B cell (primary cell): ENCODE data around the gene MAP2K5. TPM values are rescaled to one million over a fixed set of nuclear protein-coding genes. Genes with fewer than 3 reads are reported as not detected.

ENCODE experiments used
- ATAC-seq: fragments of 200-7000 bp; cut with Tn5 transposase; one replicate; pipeline ENCODE4 v1.10.0; 2021; ENCODE audit warnings: low read depth, mild to moderate bottlenecking, moderate number of reproducible peaks, moderate library complexity
- CTCF ChIA-PET: fragments of 350-600 bp; sonication (Branson Sonifier 250); formaldehyde crosslinking; loops from one replicate; lab custom pipeline; 2021; ENCODE audit warnings: antibody characterized with exemption, inconsistent platforms; lab: Charles Lee
- POLR2A ChIA-PET: fragments of 350-600 bp; sonication (Branson Sonifier 250); formaldehyde crosslinking; loops from one replicate; lab custom pipeline; 2021; ENCODE audit warnings: antibody characterized with exemption; lab: Charles Lee
- DNase-seq: peaks from one replicate; pipeline ENCODE4 v3.0.0; 2013
- H2AFZ ChIP-seq: 2 replicates; pipeline ENCODE4 v1.6.1; 2012; ENCODE audit warnings: mild to moderate bottlenecking, low read depth, low read length; ENCODE audit not compliant: insufficient read depth, poor library complexity, severe bottlenecking
- H3K27ac ChIP-seq, 2 donors: 1 replicate in 1 of 2; 2 replicates in 1 of 2; pipeline ENCODE4 v1.5.1; 2012 to 2013; ENCODE audit warnings: low read length in 2 of 2, mild to moderate bottlenecking in 2 of 2, moderate library complexity in 1 of 2
- H3K27me3 ChIP-seq, 4 experiments: fragments of 200-600 bp in 1 of 4; sonication (generic) in 1 of 4; replicated peaks in 1 of 4; 1 replicate in 2 of 4; 2 replicates in 2 of 4; pipeline versions ENCODE4 v1.6.1 to v1.7.0; 2013 to 2016; ENCODE audit warnings: low read length in 3 of 4, mild to moderate bottlenecking in 2 of 4, mixed read lengths in 1 of 4, moderate library complexity in 1 of 4; ENCODE audit not compliant: insufficient read depth in 4 of 4, control insufficient read depth in 3 of 4; ENCODE audit errors: control extremely low read depth in 1 of 4
- H3K36me3 ChIP-seq, 2 experiments: replicated peaks in 1 of 2; 1 replicate in 1 of 2; 2 replicates in 1 of 2; pipeline versions ENCODE4 v1.6.1 to v1.7.1; 2013; ENCODE audit warnings: low read length in 1 of 2; ENCODE audit not compliant: insufficient read depth in 2 of 2, control insufficient read depth in 1 of 2; ENCODE audit errors: control extremely low read depth in 1 of 2, extremely low read depth in 1 of 2
- H3K4me1 ChIP-seq, 2 donors: fragments of 200-600 bp in 1 of 2; sonication (generic) in 1 of 2; 1 replicate in 1 of 2; 2 replicates in 1 of 2; pipeline versions ENCODE4 v1.5.1 to v1.6.1; 2013 to 2017; ENCODE audit warnings: low read length in 2 of 2; ENCODE audit not compliant: control insufficient read depth in 2 of 2, insufficient read depth in 2 of 2
- H3K4me2 ChIP-seq: replicated peaks from 2 replicates; pipeline ENCODE3; 2012; ENCODE audit warnings: mild to moderate bottlenecking, low read depth, low read length; ENCODE audit not compliant: poor library complexity, severe bottlenecking
- H3K4me3 ChIP-seq, 5 experiments: fragments of 200-600 bp in 1 of 5; sonication (generic) in 1 of 5; 1 replicate in 3 of 5; 2 replicates in 2 of 5; pipeline versions ENCODE4 v1.5.1 to v1.7.0; 2011 to 2016; ENCODE audit warnings: low read length in 4 of 5, mild to moderate bottlenecking in 4 of 5, low read depth in 2 of 5, control low read depth in 1 of 5, moderate library complexity in 1 of 5; ENCODE audit not compliant: insufficient read depth in 1 of 5; ENCODE audit errors: control extremely low read depth in 1 of 5, extremely low read depth in 1 of 5
- H3K79me2 ChIP-seq: fragments of 200-600 bp; sonication (generic); one replicate; pipeline ENCODE4 v1.6.0; 2016; ENCODE audit warnings: low read length; ENCODE audit not compliant: control insufficient read depth, insufficient read depth
- H3K9ac ChIP-seq: fragments of 200-600 bp; sonication (generic); 2 replicates; pipeline ENCODE4 v1.6.1; 2017; ENCODE audit warnings: mild to moderate bottlenecking, low read length, moderate library complexity
- H3K9me3 ChIP-seq, 3 donors: one replicate each; pipeline versions ENCODE4 v1.6.1 to v1.7.1; 2013; ENCODE audit warnings: low read length in 2 of 3; ENCODE audit not compliant: control insufficient read depth in 2 of 3, insufficient read depth in 1 of 3; ENCODE audit errors: control extremely low read depth in 1 of 3
- H4K20me1 ChIP-seq: 2 replicates; pipeline ENCODE4 v1.6.0; 2012; ENCODE audit warnings: mild to moderate bottlenecking, low read length; ENCODE audit not compliant: insufficient read depth, control insufficient read depth, poor library complexity, severe bottlenecking
- H3K27ac Mint-ChIP-seq: one replicate; pipeline ENCODE4 v1.8.0; 2021; ENCODE audit warnings: mixed read lengths
- H3K27me3 Mint-ChIP-seq: one replicate; pipeline ENCODE4 v1.8.0; 2021; ENCODE audit warnings: mixed read lengths
- H3K4me1 Mint-ChIP-seq: one replicate; pipeline ENCODE4 v1.8.0; 2021; ENCODE audit warnings: mixed read lengths
- H3K4me3 Mint-ChIP-seq: one replicate; pipeline ENCODE4 v1.8.0; 2021; ENCODE audit warnings: mixed read lengths
- H3K9me3 Mint-ChIP-seq: one replicate; pipeline ENCODE4 v1.8.0; 2022; ENCODE audit warnings: mixed read lengths; ENCODE audit not compliant: insufficient read depth
- CTCF ChIP-seq: fragments of 200-600 bp; IDR thresholded peaks from one replicate; pipeline ENCODE4 v1.8.0; 2022; ENCODE audit warnings: antibody characterized with exemption, mild to moderate bottlenecking
- EZH2 ChIP-seq: IDR thresholded peaks from 2 replicates; pipeline ENCODE4 v1.6.1; 2012; ENCODE audit warnings: borderline replicate concordance, low read depth, mild to moderate bottlenecking, moderate library complexity, low read length; ENCODE audit not compliant: insufficient read depth, poor library complexity, severe bottlenecking
- WGBS: methylation state at CpG from one replicate; pipeline ENCODE4 v1.1.5; 2013; ENCODE audit warnings: missing lambda C conversion rate; ENCODE audit not compliant: insufficient coverage; 5-methylcytosine and 5-hydroxymethylcytosine counted together
- intact Hi-C: fragments of 100-400 bp; cut with micrococcal nuclease; formaldehyde crosslinking; loops from one replicate; pipeline ENCODE4 v1.10.0; 2022
- polyA plus RNA-seq: library from polyadenylated mRNA; depleted of rRNA; stranded (reverse); fragments of >200 nt; gene quantifications from 2 replicates; pipeline ENCODE4 v1.2.3, GENCODE V29; 2012
- total RNA-seq, 2 donors: library from RNA; stranded (reverse); fragments of 120-200 nt in 1 of 2; gene quantifications; 1 replicate in 1 of 2; 2 replicates in 1 of 2; pipeline versions ENCODE4 v1.2.3 to v1.2.4, GENCODE V29; 2013 to 2022

MAP2K5 gene
- total and polyA plus RNA-seq, 2 donors (not counting 1 experiment from before 2014, with no cell fraction given): 11.1 to 40.0 TPM

GRCh38 chr15:67784856-67785430, 242.4 kb downstream of the MAP2K5 start:
- no peaks in the 10 kb centered on the region for H3K9me3 Mint-ChIP-seq
- Histone ChIP-seq H3K27ac (peak overlapping the region; percentile 75 to 85), H3K79me2 (no peaks in the 10 kb centered on the region), H3K9ac (no peak overlapping the region), H4K20me1 (no peaks in the 10 kb centered on the region), H3K36me3 (no peaks in the 10 kb centered on the region), H3K4me2 (peak overlapping the region; percentile 54), H2AFZ (no peak overlapping the region), H3K4me1 (peaks cover 37 to 45% of the 10 kb centered on the region in 2 donors), H3K4me3 (no peak overlapping the region), H3K27me3 (no peaks in the 10 kb centered on the region), H3K9me3 (peaks cover 0 to 9% (median 0%) of the 10 kb centered on the region in 3 donors)
- WGBS: 29% methylated on average over 8 of the region's 12 CpGs
- H3K27me3 Mint-ChIP-seq: no peaks in the 10 kb centered on the region
- ChIA-PET POLR2A (interaction anchor here (0.5 to 3.5 kb wide), 5 partner anchors 19 to 1666 kb away, joined by 3 to 22 read pairs (median 10); partner anchors contain the start of gene SKOR1), CTCF (interaction anchor here (1.1 to 10.4 kb wide), 6 partner anchors 8 to 838 kb away, joined by 3 to 237 read pairs (median 13); partner anchors contain the start of genes RNU6-1 and SKOR1)
- peak overlapping the region; percentile 91 for H3K27ac Mint-ChIP-seq
- peak overlapping the region; percentile 66 for H3K4me3 Mint-ChIP-seq
- intact Hi-C loops: loop anchor here (1.0 to 10.0 kb wide), 4 partner anchors 243 to 700 kb away; partner anchors contain the start of genes C15orf61, FEM1B and MAP2K5
- TF ChIP-seq CTCF: no peak
- TF ChIP-seq EZH2: no peak
- peaks cover 52% of the 10 kb centered on the region for H3K4me1 Mint-ChIP-seq
- ATAC-seq (peak; percentile 9), DNase-seq (no peak)

GRCh38 chr15:67785431-67785830, 242.9 kb downstream of the MAP2K5 start:
- Histone ChIP-seq H4K20me1 (no peaks in the 10 kb centered on the region), H3K79me2 (no peaks in the 10 kb centered on the region), H3K4me2 (peak overlapping the region; percentile 54), H3K27ac (peak overlapping the region; percentile 75 to 85), H3K27me3 (no peaks in the 10 kb centered on the region), H3K9ac (no peak overlapping the region), H3K4me3 (no peak overlapping the region), H2AFZ (no peak overlapping the region), H3K36me3 (no peaks in the 10 kb centered on the region), H3K9me3 (peaks cover 0 to 9% (median 0%) of the 10 kb centered on the region in 3 donors), H3K4me1 (peaks cover 36 to 42% of the 10 kb centered on the region in 2 donors)
- TF ChIP-seq CTCF (no peak), EZH2 (no peak)
- Mint-ChIP-seq H3K4me3 (peak overlapping the region; percentile 66), H3K9me3 (no peaks in the 10 kb centered on the region), H3K27ac (peak overlapping the region; percentile 91), H3K4me1 (peaks cover 51% of the 10 kb centered on the region), H3K27me3 (no peaks in the 10 kb centered on the region)
- DNase-seq (peak; percentile 19), ATAC-seq (no peak)
- ChIA-PET CTCF (interaction anchor here (1.1 to 10.4 kb wide), 3 partner anchors 40 to 328 kb away, joined by 3 to 237 read pairs (median 177); partner anchors contain the start of genes RNU6-1 and SKOR1), POLR2A (interaction anchor here (0.9 to 3.5 kb wide), 4 partner anchors 19 to 50 kb away, joined by 3 to 22 read pairs (median 12); partner anchors contain the start of gene SKOR1)
- WGBS: 95% methylated on average over 3 of the region's 5 CpGs
- intact Hi-C loops: loop anchor here (10.0 kb wide), 1 partner anchor 701 kb away; no protein-coding TSS in a partner anchor
